GM12872 (cell line): ENCODE data around the gene FGF10.

ENCODE experiments used
- CTCF ChIP-seq: IDR thresholded peaks from 3 replicates; pipeline ENCODE4 v1.5.1; 2011; ENCODE audit warnings: low read depth, mild to moderate bottlenecking, low read length, moderate library complexity; ENCODE audit not compliant: insufficient read depth

FGF10 gene

DNA sequence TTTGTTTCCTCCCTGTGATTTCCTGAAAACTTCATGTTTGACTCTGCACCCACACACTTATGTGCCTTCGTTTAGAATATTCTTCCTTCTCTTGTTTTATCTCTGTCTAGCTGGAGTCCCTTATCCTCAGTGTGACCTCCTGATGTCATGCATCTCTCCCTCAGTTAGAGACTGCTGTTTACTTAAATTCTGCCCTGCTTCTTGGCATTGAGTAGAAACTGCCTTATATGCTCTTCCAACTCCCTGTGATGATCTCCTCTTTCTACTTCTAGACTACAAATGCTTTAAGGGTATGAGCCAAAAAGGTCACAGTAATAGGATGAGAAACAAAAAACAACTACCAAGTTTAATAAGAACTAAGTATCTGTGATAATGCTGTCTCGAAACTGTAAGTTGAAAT lies 12.2 kb downstream of the FGF10 start:
- no peak for TF ChIP-seq CTCF

- TF ChIP-seq CTCF: no peak
These were observed 17.2 kb downstream of the FGF10 start for GRCh38 chr5:44372028-44372427.

DNA sequence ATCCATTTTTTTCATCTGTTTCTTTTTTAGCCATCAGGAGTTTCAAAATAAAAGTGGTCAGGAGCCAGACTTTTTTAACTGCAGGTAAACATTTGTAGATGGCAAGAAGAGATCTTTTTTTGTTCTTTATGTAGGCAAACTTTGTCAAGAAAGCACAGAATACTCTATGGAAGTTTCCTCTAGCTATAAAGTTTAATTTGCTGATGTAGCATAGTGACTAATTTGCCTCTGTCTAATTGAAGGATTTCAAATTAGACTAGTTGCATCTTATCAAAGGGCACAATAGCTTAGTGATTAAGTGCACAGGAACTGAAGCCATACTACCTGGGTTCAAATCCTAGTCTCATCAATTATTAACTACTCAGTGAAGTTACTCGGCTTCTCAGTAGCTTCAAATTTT lies 22.0 kb downstream of the FGF10 start:
- TF ChIP-seq CTCF: no peak

- no peak for TF ChIP-seq CTCF
These were observed 23.9 kb downstream of the FGF10 start for GRCh38 chr5:44365345-44365744.

- no peak for TF ChIP-seq CTCF
These were observed 25.1 kb downstream of the FGF10 start for GRCh38 chr5:44364097-44364496.

DNA sequence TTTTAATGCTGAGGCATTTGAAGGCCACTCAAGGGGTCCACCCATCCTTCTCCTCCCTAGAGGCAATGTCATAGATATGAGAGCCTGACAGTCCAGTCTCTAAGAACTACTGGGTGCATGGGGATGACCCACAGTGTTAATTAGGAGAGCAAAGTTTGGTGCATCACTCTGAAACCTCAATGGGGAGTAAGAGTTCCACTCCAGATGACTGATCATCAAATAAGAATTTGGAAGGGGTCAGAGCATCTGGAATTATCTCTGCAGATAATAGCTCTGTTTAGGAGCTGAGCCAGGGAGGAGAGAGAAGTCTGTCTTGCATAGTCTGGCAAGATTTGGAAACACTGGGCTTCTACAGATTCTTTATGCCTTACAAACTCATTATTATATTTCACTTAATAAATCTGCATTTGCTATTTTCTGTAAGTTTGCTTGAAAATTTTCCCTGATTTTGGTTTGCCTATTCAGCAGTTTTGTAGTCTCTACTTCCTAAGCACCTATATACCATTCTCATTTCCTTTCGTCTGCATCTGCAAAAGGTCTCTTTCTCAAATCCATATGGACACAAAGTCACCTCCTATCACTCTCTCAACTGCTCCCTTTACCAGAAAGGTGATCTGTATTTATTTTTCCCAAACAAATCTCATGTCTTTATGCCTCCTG lies 27.7 kb downstream of the FGF10 start:
- no peak for TF ChIP-seq CTCF

GRCh38 chr5:44360919-44361318 lies 28.3 kb downstream of the FGF10 start:
- TF ChIP-seq CTCF: no peak
